Fibroblast of the aortic adventitia (primary cell): ENCODE measurements around the gene PLXNB1. TPM values are rescaled to one million over a fixed set of nuclear protein-coding genes. Genes with fewer than 3 reads are reported as not detected.

Experiments used
- DNase-seq: peaks from one replicate; pipeline ENCODE4 v3.0.0-alpha.2; 2010; ENCODE audit warnings: low read depth
- H3K4me3 ChIP-seq: 2 replicates; pipeline ENCODE4 v1.5.1; 2011; ENCODE audit warnings: low read depth, mild to moderate bottlenecking, control low read depth, low read length, moderate library complexity
- CTCF ChIP-seq: IDR thresholded peaks from 2 replicates; pipeline ENCODE4 v1.5.1; 2011; ENCODE audit warnings: mild to moderate bottlenecking, low read length, control low read depth, inconsistent platforms; ENCODE audit not compliant: insufficient read depth
- total RNA-seq: library from RNA; depleted of rRNA; stranded (reverse); fragments of >200 nt; gene quantifications from 2 replicates; pipeline ENCODE4 v1.2.3, GENCODE V29; 2012; ENCODE audit warnings: low replicate concordance

The PLXNB1 gene
- total RNA-seq, 1 donor, result 30.0 TPM

DNA sequence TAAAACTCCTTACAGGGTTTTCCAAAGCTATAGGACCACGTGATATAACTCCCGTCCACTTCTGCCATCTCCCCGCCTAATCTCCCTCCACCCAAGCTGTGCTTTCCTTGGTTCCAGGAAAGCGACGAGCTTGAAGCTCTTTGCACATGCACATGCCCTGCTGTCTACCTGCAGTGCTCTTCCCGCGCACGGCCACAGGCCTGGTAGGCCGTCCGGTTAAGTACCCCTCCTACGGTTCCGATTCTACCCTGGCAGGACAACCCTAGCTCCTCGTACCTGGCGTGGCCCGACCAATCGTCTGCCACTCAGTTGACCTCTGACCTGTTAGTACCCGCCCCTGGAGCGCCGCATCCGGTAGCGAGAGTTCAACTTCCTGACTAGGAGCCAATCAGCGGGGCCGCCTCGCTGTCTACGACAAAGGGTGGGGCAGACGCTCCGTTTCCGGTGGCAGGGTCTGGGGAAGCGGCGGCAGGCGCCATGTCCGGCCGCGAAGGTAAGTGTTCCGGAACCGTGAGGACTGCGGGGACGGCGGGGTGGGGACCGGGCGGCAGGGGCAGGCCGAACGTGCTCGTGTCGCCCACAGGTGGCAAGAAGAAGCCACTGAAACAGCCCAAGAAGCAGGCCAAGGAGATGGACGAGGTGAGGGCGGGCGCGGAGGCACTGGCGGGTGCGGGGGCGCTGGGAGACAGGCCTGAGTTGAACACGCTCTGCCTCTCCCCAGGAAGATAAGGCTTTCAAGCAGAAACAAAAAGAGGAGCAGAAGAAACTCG is 10.1 kb upstream of the PLXNB1 start, which contains the start of the genes CCDC51 and TMA7:
TSS of gene CCDC51 (minus strand) at position 300 of the 770 bp plus-strand sequence. CDS start 4,991 bp downstream, outside the sequence.
TSS of gene TMA7 (plus strand) at position 438 of the 770 bp plus-strand sequence. CDS start at position 478, 40 bp downstream.
- DNase-seq, result peak; percentile 93
- no peak for TF ChIP-seq CTCF
- peak within 1 kb of the TSS; percentile 97 for H3K4me3 ChIP-seq

GRCh38 chr3:48437812-48438211 is 7.9 kb upstream of the PLXNB1 start:
- DNase-seq, result no peak
- no peak for TF ChIP-seq CTCF
- no peak overlapping the region for H3K4me3 ChIP-seq

- H3K4me3 ChIP-seq, result no peak overlapping the region
- DNase-seq, result no peak
- no peak for TF ChIP-seq CTCF
Observed at GRCh38 chr3:48436855-48437254, 7.0 kb upstream of the PLXNB1 start.

DNA sequence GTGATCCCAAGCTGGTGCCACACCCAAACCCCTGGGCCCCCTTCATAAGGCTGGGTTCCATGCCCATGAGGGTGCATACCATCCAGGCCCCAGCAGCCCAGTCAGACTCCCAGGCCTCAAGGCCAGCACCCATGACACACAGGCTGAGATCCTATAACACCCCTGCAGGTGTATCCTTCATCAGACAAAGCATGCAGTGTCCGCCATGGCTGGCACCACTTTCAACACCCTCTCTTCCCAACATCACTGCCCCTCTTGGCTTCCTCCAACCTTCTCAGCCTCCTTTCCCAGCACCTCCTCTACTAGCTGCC is 6.5 kb upstream of the PLXNB1 start:
- TF ChIP-seq CTCF, result no peak
- no peak overlapping the region for H3K4me3 ChIP-seq
- DNase-seq, result no peak

DNA sequence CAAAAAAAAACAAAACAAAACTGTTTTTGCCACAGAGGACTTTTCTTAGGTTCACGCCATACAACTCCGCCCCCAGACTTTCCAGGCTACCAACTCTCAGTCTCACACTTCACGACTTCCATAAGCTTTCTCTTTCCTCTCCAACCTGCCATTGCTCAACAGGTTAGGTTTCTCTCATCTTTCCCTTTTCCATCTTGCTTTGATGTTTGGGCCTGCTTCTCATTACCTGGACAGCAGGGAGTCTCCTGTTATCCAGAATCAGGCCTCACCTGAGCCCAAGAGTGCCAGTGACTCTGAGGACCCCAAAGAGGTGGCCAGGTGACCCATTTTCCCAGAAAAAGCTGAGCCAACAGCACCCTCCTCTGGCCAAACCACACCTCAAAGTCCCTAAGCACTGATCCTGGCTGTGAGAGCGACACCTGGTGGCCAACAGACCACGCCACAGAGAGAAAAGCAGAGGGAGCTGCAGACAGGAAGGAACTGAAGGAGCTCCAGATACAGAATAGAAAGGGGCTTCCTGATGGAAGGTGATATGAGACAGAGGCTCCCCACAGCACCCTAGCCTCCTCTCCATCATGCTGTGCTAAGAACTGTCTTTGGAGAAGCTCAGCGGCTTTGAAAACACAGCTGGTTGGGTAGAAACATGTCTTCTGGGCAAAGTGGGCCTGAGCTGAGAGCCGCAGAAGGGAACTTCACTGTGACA is 6.0 kb upstream of the PLXNB1 start:
- peak; percentile 85 for DNase-seq

DNA sequence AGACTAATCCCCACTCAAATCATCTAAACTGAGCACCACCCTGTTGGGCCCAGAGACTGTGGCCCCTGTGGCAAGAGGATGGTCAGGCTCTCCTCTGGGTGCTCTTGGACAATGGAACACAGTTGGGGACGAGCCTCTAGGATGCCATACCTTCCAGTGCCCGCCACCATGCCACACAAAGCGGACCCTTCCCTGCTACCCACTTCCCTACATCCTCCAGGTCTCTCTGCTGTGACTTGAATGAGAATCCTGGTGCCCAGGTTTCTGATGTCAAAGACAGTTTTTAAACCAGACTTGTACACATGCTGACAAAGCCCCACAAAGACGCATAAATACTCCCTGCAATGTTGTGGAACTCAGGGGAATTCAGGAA is 5.3 kb upstream of the PLXNB1 start:
- H3K4me3 ChIP-seq, result no peak overlapping the region
- no peak for TF ChIP-seq CTCF
- no peak for DNase-seq

More for the DNA sequence above, 6.0 kb upstream of the PLXNB1 start:
- TF ChIP-seq CTCF, result peak; percentile 100
- H3K4me3 ChIP-seq, result no peak overlapping the region
